Chondrocyte (in vitro differentiated cells): ENCODE data around the gene HERC6. TPM values are rescaled to one million over a fixed set of nuclear protein-coding genes. Genes with fewer than 3 reads are reported as not detected.

ENCODE experiments used
- DNase-seq: peaks from one replicate; pipeline ENCODE4 v3.0.0; 2021; ENCODE audit warnings: mixed read lengths, low spot score
- H3K27ac Mint-ChIP-seq: one replicate; pipeline ENCODE4 v1.8.0; 2021; ENCODE audit warnings: mild to moderate bottlenecking, moderate library complexity, mixed read lengths; ENCODE audit not compliant: unreplicated experiment
- H3K27me3 Mint-ChIP-seq: 2 replicates; pipeline ENCODE4 v1.8.0; 2021; ENCODE audit warnings: low read depth, mixed read lengths
- H3K36me3 Mint-ChIP-seq: 2 replicates; pipeline ENCODE4 v1.8.0; 2021; ENCODE audit warnings: low read depth, mixed read lengths
- H3K4me1 Mint-ChIP-seq: 2 replicates; pipeline ENCODE4 v1.8.0; 2021; ENCODE audit warnings: low read depth, mild to moderate bottlenecking, mixed read lengths
- H3K4me3 Mint-ChIP-seq: one replicate; pipeline ENCODE4 v1.8.0; 2021; ENCODE audit warnings: mild to moderate bottlenecking, moderate library complexity, mixed read lengths; ENCODE audit not compliant: unreplicated experiment
- H3K9me3 Mint-ChIP-seq: 2 replicates; pipeline ENCODE4 v1.8.0; 2021; ENCODE audit warnings: low read depth, mixed read lengths
- total RNA-seq: library from RNA; stranded (reverse); gene quantifications from 3 replicates; pipeline ENCODE4 v1.2.1, GENCODE V29; 2021
- TF ChIP-seq, protein P1 (sequence below): fragments of 200-600 bp; sonication (generic); IDR thresholded peaks from 2 replicates; pipeline ENCODE4 v1.5.0; 2021; ENCODE audit warnings: antibody characterized with exemption, mild to moderate bottlenecking, moderate library complexity

HERC6 gene
- total RNA-seq, 1 donor from 2014 or later = 1.0 TPM

GRCh38 chr4:88467392-88467791, 88.7 kb downstream of the HERC6 start:
- no peak for DNase-seq
- H3K36me3 Mint-ChIP-seq = no peaks in the 10 kb centered on the region
- peaks cover 12% of the 10 kb centered on the region for H3K27me3 Mint-ChIP-seq
- H3K27ac Mint-ChIP-seq = no peak overlapping the region
- TF ChIP-seq, protein P1, sequence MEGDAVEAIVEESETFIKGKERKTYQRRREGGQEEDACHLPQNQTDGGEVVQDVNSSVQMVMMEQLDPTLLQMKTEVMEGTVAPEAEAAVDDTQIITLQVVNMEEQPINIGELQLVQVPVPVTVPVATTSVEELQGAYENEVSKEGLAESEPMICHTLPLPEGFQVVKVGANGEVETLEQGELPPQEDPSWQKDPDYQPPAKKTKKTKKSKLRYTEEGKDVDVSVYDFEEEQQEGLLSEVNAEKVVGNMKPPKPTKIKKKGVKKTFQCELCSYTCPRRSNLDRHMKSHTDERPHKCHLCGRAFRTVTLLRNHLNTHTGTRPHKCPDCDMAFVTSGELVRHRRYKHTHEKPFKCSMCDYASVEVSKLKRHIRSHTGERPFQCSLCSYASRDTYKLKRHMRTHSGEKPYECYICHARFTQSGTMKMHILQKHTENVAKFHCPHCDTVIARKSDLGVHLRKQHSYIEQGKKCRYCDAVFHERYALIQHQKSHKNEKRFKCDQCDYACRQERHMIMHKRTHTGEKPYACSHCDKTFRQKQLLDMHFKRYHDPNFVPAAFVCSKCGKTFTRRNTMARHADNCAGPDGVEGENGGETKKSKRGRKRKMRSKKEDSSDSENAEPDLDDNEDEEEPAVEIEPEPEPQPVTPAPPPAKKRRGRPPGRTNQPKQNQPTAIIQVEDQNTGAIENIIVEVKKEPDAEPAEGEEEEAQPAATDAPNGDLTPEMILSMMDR = no peak
- peaks cover 3% of the 10 kb centered on the region for H3K9me3 Mint-ChIP-seq
- H3K4me3 Mint-ChIP-seq = no peak overlapping the region
- no peaks in the 10 kb centered on the region for H3K4me1 Mint-ChIP-seq

- TF ChIP-seq, protein P1 = no peak
- peaks cover 21% of the 10 kb centered on the region for H3K27me3 Mint-ChIP-seq
- H3K36me3 Mint-ChIP-seq = no peaks in the 10 kb centered on the region
- no peaks in the 10 kb centered on the region for H3K9me3 Mint-ChIP-seq
- peaks cover 8% of the 10 kb centered on the region for H3K4me1 Mint-ChIP-seq
- no peak overlapping the region for H3K4me3 Mint-ChIP-seq
- no peak for DNase-seq
- no peak overlapping the region for H3K27ac Mint-ChIP-seq
These were observed 98.7 kb downstream of the HERC6 start for GRCh38 chr4:88477229-88477860.

DNA sequence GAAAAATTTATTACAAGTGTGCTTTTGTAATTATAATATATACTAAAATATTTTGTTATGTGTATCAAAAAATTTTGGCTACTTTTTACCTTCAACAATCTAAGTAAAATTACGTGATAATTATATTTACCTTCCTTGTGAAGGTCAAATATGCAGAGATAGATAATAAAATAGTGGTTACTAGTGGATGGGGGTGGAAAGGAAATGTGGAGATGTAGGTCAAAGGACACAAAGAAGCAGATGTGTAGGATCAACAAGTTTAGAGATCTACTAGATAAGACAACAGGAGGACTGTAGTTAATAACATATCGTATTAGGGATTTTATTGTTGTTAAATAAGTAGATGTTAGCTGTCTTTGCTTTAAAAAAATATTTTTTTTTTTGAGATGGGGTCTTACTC, 99.6 kb downstream of the HERC6 start:
- Mint-ChIP-seq H3K27me3 (peaks cover 17% of the 10 kb centered on the region), H3K36me3 (no peaks in the 10 kb centered on the region), H3K4me1 (peaks cover 8% of the 10 kb centered on the region), H3K9me3 (no peaks in the 10 kb centered on the region), H3K4me3 (no peak overlapping the region), H3K27ac (no peak overlapping the region)
- TF ChIP-seq, protein P1 = no peak
- DNase-seq = no peak

GRCh38 chr4:88481537-88481936, 102.9 kb downstream of the HERC6 start:
- DNase-seq = no peak
- Mint-ChIP-seq H3K4me1 (no peaks in the 10 kb centered on the region), H3K27ac (no peak overlapping the region), H3K36me3 (no peaks in the 10 kb centered on the region), H3K9me3 (peaks cover 3% of the 10 kb centered on the region), H3K4me3 (no peak overlapping the region), H3K27me3 (no peaks in the 10 kb centered on the region)
- TF ChIP-seq, protein P1 = no peak

GRCh38 chr4:88489100-88489761, 110.6 kb downstream of the HERC6 start:
- TF ChIP-seq, protein P1 = no peak
- H3K4me1 Mint-ChIP-seq = no peaks in the 10 kb centered on the region
- no peak overlapping the region for H3K27ac Mint-ChIP-seq

More at GRCh38 chr4:88489100-88489761, 110.6 kb downstream of the HERC6 start:
- Mint-ChIP-seq H3K36me3 (no peaks in the 10 kb centered on the region), H3K4me3 (no peak overlapping the region), H3K27me3 (no peaks in the 10 kb centered on the region), H3K9me3 (no peaks in the 10 kb centered on the region)
- DNase-seq = no peak

Other genes starting within 250 kb of the HERC6 start
- 0.08 to 0.40 TPM (median 0.24 TPM) in 3 replicates for gene ABCG2, start 220.2 kb upstream of the HERC6 start, total RNA-seq
- gene PPM1K, start 94.3 kb upstream of the HERC6 start, total RNA-seq = 16.0 to 18.8 TPM (median 17.0 TPM) in 3 replicates
- gene HERC5, start 78.3 kb downstream of the HERC6 start, total RNA-seq = 0.40 to 0.56 TPM (median 0.49 TPM) in 3 replicates
- gene PYURF, start 144.9 kb downstream of the HERC6 start, total RNA-seq = 54.9 to 59.9 TPM (median 59.5 TPM) in 3 replicates
- 14.0 to 16.7 TPM (median 16.6 TPM) in 3 replicates for gene HERC3, start 213.6 kb downstream of the HERC6 start, total RNA-seq